H9 (cell line): ENCODE measurements around the gene PACS1. TPM values are rescaled to one million over a fixed set of nuclear protein-coding genes. Genes with fewer than 3 reads are reported as not detected.

Experiments
- DNase-seq: peaks from one replicate; pipeline ENCODE4 v3.0.0-alpha.2; 2017
- H2AFZ ChIP-seq: one replicate; pipeline ENCODE4 v1.6.1; 2013; ENCODE audit warnings: mild to moderate bottlenecking, low read length, control low read depth, moderate library complexity
- H2AK5ac ChIP-seq: 2 replicates; pipeline ENCODE4 v1.6.1; 2013; ENCODE audit warnings: low read length, control low read depth, mixed read lengths; ENCODE audit not compliant: insufficient read length
- H2BK120ac ChIP-seq: one replicate; pipeline ENCODE4 v1.6.1; 2013; ENCODE audit warnings: low read depth, mild to moderate bottlenecking, low read length, control low read depth, inconsistent platforms; ENCODE audit not compliant: poor library complexity, severe bottlenecking
- H2BK12ac ChIP-seq: 2 replicates; pipeline ENCODE4 v1.6.1; 2013; ENCODE audit warnings: low read length, control low read depth, mixed read lengths, low read depth; ENCODE audit not compliant: insufficient read length
- H2BK15ac ChIP-seq: 2 replicates; pipeline ENCODE4 v1.6.1; 2013; ENCODE audit warnings: low read depth, low read length, control low read depth
- H2BK20ac ChIP-seq: one replicate; pipeline ENCODE4 v1.6.1; 2013; ENCODE audit warnings: low read depth, mild to moderate bottlenecking, low read length, control low read depth, inconsistent platforms; ENCODE audit not compliant: poor library complexity, severe bottlenecking
- H2BK5ac ChIP-seq: 2 replicates; pipeline ENCODE4 v1.6.1; 2013; ENCODE audit warnings: low read length, control low read depth, mixed read lengths; ENCODE audit not compliant: insufficient read length
- H3K14ac ChIP-seq: 2 replicates; pipeline ENCODE4 v1.6.1; 2013; ENCODE audit warnings: low read length, control low read depth; ENCODE audit not compliant: insufficient read depth
- H3K18ac ChIP-seq: 2 replicates; pipeline ENCODE4 v1.6.1; 2013; ENCODE audit warnings: low read depth, mild to moderate bottlenecking, mixed read lengths, low read length, control low read depth; ENCODE audit not compliant: insufficient read length
- H3K23ac ChIP-seq: 2 replicates; pipeline ENCODE4 v1.6.1; 2013; ENCODE audit warnings: low read length, control low read depth, mixed read lengths, low read depth; ENCODE audit not compliant: insufficient read length
- H3K23me2 ChIP-seq: 2 replicates; pipeline ENCODE4 v1.6.1; 2013; ENCODE audit warnings: low read depth, mild to moderate bottlenecking, mixed read lengths, low read length, control low read depth; ENCODE audit not compliant: insufficient read length, poor library complexity, severe bottlenecking
- H3K27ac ChIP-seq: 2 replicates; pipeline ENCODE4 v1.5.1; 2013; ENCODE audit warnings: low read length, control low read depth, mixed read lengths, low read depth; ENCODE audit not compliant: insufficient read length
- H3K27me3 ChIP-seq: 2 replicates; pipeline ENCODE4 v1.6.1; 2013; ENCODE audit warnings: low read length, control low read depth, inconsistent platforms; ENCODE audit not compliant: insufficient read depth
- H3K4ac ChIP-seq: 2 replicates; pipeline ENCODE4 v1.6.1; 2013; ENCODE audit warnings: low read depth, mild to moderate bottlenecking, control low read depth, inconsistent platforms, low read length, moderate library complexity
- H3K4me1 ChIP-seq: 2 replicates; pipeline ENCODE4 v1.6.1; 2013; ENCODE audit warnings: low read length, control low read depth, inconsistent platforms; ENCODE audit not compliant: insufficient read depth
- H3K4me2 ChIP-seq: 2 replicates; pipeline ENCODE4 v1.6.1; 2013; ENCODE audit warnings: low read length, control low read depth, mixed read lengths; ENCODE audit not compliant: insufficient read length, insufficient read depth
- H3K56ac ChIP-seq: 2 replicates; pipeline ENCODE4 v1.6.1; 2013; ENCODE audit warnings: low read depth, mild to moderate bottlenecking, mixed read lengths, low read length, control low read depth; ENCODE audit not compliant: insufficient read length
- H3K79me1 ChIP-seq: 2 replicates; pipeline ENCODE4 v1.6.1; 2013; ENCODE audit warnings: low read depth, mild to moderate bottlenecking, moderate library complexity, low read length, control low read depth, inconsistent platforms; ENCODE audit not compliant: insufficient read depth, poor library complexity, severe bottlenecking
- H3K79me2 ChIP-seq: 2 replicates; pipeline ENCODE4 v1.6.1; 2013; ENCODE audit warnings: low read length, control low read depth, inconsistent platforms; ENCODE audit not compliant: insufficient read depth
- H3K9ac ChIP-seq: 2 replicates; pipeline ENCODE4 v1.6.1; 2013; ENCODE audit warnings: low read length, control low read depth, mixed read lengths; ENCODE audit not compliant: insufficient read length; ENCODE audit errors: extremely low read depth
- H3K9me3 ChIP-seq: one replicate; pipeline ENCODE4 v1.6.1; 2013; ENCODE audit warnings: low read depth, low read length, inconsistent platforms; ENCODE audit not compliant: control insufficient read depth
- H3T11ph ChIP-seq: one replicate; pipeline ENCODE4 v1.6.1; 2013; ENCODE audit warnings: mild to moderate bottlenecking, low read length, control low read depth, inconsistent platforms
- H4K20me1 ChIP-seq: one replicate; pipeline ENCODE4 v1.6.1; 2013; ENCODE audit not compliant: control insufficient read depth, insufficient read length, insufficient read depth
- H4K5ac ChIP-seq: 2 replicates; pipeline ENCODE4 v1.6.1; 2013; ENCODE audit warnings: low read depth, mild to moderate bottlenecking, mixed read lengths, low read length, control low read depth; ENCODE audit not compliant: insufficient read length
- H4K8ac ChIP-seq: replicated peaks from 2 replicates; pipeline ENCODE4 v1.6.1; 2013; ENCODE audit warnings: low read length, control low read depth, mixed read lengths, low read depth; ENCODE audit not compliant: insufficient read length
- H4K91ac ChIP-seq: 2 replicates; pipeline ENCODE4 v1.6.1; 2013; ENCODE audit warnings: low read depth, mild to moderate bottlenecking, moderate library complexity, mixed read lengths, low read length, control low read depth; ENCODE audit not compliant: insufficient read length
- H3K27ac Mint-ChIP-seq, 3 experiments: 2 replicates in 2 of 3; 3 replicates in 1 of 3; pipeline ENCODE4 v1.8.0; 2020 to 2021; ENCODE audit warnings: mixed read lengths in 3 of 3, mild to moderate bottlenecking in 1 of 3, moderate library complexity in 1 of 3
- H3K27me3 Mint-ChIP-seq: 2 replicates; pipeline ENCODE4 v1.8.0; 2021; ENCODE audit warnings: low read depth, mild to moderate bottlenecking, moderate library complexity, mixed read lengths
- H3K36me3 Mint-ChIP-seq, 3 experiments: 2 replicates in 2 of 3; 3 replicates in 1 of 3; pipeline ENCODE4 v1.8.0; 2020 to 2021; ENCODE audit warnings: low read depth in 3 of 3, mixed read lengths in 3 of 3; ENCODE audit not compliant: insufficient read depth in 1 of 3
- H3K4me1 Mint-ChIP-seq, 2 experiments: 2 replicates each; pipeline ENCODE4 v1.8.0; 2020; ENCODE audit warnings: mixed read lengths in 2 of 2
- H3K4me3 Mint-ChIP-seq, 2 experiments: 2 replicates in 1 of 2; 3 replicates in 1 of 2; pipeline ENCODE4 v1.8.0; 2020 to 2021; ENCODE audit warnings: mild to moderate bottlenecking in 2 of 2, mixed read lengths in 2 of 2, moderate library complexity in 1 of 2
- H3K9me3 Mint-ChIP-seq, 2 experiments: 2 replicates in 1 of 2; 3 replicates in 1 of 2; pipeline ENCODE4 v1.8.0; 2020; ENCODE audit warnings: mild to moderate bottlenecking in 2 of 2, mixed read lengths in 2 of 2, moderate library complexity in 1 of 2
- WGBS: extraction: QIAGEN DNeasy Blood & Tissue Kit; methylation state at CpG from one replicate; pipeline ENCODE4 v1.1.7; 2013; ENCODE audit warnings: missing lambda C conversion rate, low lambda C conversion rate, mixed read lengths; ENCODE audit not compliant: insufficient read length; ENCODE audit errors: extremely low coverage; 5-methylcytosine and 5-hydroxymethylcytosine counted together
- total RNA-seq: library from RNA; stranded (reverse); gene quantifications from 2 replicates; pipeline ENCODE4 v1.2.1, GENCODE V29; 2021
- TF ChIP-seq, protein P1 (sequence below): fragments of 200-600 bp; sonication (generic); conservative IDR thresholded peaks from 3 replicates; pipeline ENCODE4 v1.8.0; 2021; ENCODE audit warnings: antibody characterized with exemption, mild to moderate bottlenecking

PACS1 gene
- total RNA-seq, 1 experiment from 2014 or later: 35.5 TPM

DNA sequence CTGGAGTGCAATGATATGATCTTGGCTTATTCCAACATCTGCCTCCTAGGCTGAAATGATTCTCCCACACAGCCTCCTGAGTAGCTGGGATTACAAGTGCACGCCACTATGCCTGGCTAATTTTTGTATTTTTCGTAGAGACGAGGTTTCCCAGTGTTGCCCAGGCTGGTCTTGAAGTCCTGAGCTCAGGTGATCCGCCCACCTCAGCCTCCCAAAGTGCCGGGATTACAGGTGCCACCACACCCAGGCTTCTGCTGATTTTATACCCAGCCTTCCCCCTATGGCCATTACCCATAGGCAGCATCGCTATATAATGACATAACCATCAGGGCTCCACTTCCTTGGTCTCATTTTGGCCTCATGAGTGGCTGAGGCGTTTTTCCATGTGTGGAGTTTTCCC, 137.7 kb downstream of the PACS1 start:
- Histone ChIP-seq H3K4ac (no peak overlapping the region), H4K5ac (no peak overlapping the region), H3T11ph (no peak overlapping the region), H2BK5ac (no peak overlapping the region), H3K4me1 (no peaks in the 10 kb centered on the region), H2AK5ac (no peak overlapping the region), H2BK12ac (no peak overlapping the region), H3K23ac (no peak overlapping the region), H3K79me1 (no peaks in the 10 kb centered on the region), H2BK15ac (no peak overlapping the region), H4K20me1 (no peaks in the 10 kb centered on the region), H4K8ac (no peak overlapping the region), H3K4me2 (no peak overlapping the region), H4K91ac (no peak overlapping the region), H3K27me3 (no peaks in the 10 kb centered on the region), H3K23me2 (no peaks in the 10 kb centered on the region), H3K27ac (no peak overlapping the region), H3K9ac (no peak overlapping the region), H2BK120ac (no peak overlapping the region), H3K14ac (no peak overlapping the region), H3K18ac (no peak overlapping the region), H3K79me2 (no peaks in the 10 kb centered on the region), H3K56ac (no peak overlapping the region), H2AFZ (no peak overlapping the region), H3K9me3 (no peaks in the 10 kb centered on the region), H2BK20ac (no peak overlapping the region)
- Mint-ChIP-seq H3K36me3 (peaks cover 0 to 7% (median 5%) of the 10 kb centered on the region in 3 experiments; a peak in 2 of 7 replicates), H3K27me3 (no peaks in the 10 kb centered on the region), H3K9me3 (peaks cover 10 to 14% of the 10 kb centered on the region in 2 experiments; a peak in 4 of 5 replicates), H3K4me1 (no peaks in the 10 kb centered on the region), H3K4me3 (no peak overlapping the region), H3K27ac (peak overlapping the region in 1 of 3 experiments; percentile 20; a peak in 2 of 7 replicates)
- no peak for DNase-seq
- TF ChIP-seq, protein P1, sequence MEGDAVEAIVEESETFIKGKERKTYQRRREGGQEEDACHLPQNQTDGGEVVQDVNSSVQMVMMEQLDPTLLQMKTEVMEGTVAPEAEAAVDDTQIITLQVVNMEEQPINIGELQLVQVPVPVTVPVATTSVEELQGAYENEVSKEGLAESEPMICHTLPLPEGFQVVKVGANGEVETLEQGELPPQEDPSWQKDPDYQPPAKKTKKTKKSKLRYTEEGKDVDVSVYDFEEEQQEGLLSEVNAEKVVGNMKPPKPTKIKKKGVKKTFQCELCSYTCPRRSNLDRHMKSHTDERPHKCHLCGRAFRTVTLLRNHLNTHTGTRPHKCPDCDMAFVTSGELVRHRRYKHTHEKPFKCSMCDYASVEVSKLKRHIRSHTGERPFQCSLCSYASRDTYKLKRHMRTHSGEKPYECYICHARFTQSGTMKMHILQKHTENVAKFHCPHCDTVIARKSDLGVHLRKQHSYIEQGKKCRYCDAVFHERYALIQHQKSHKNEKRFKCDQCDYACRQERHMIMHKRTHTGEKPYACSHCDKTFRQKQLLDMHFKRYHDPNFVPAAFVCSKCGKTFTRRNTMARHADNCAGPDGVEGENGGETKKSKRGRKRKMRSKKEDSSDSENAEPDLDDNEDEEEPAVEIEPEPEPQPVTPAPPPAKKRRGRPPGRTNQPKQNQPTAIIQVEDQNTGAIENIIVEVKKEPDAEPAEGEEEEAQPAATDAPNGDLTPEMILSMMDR: no peak
- no CpG with 5 or more reads among the region's 7 CpGs for WGBS
